ENCODE measurements around the gene IPO11.
"Not testable (repeated sequence)": the region's sequence is repeated elsewhere in the genome, so short reads cannot be mapped to it uniquely, and the experiment has no call there.

IPO11 gene

GRCh38 chr5:62496876-62497275 is 84.3 kb downstream of the IPO11 start:
- no peak overlapping the region for H3K4me3 ChIP-seq (ENCODE audit: low read depth, low read length)
- TF ChIP-seq CTCF (IDR thresholded peaks at IDR 0.05; ENCODE audit: low read depth, low read length) = no peak
- no peak for DNase-seq
- H3K36me3 ChIP-seq = peaks cover 16% of the 10 kb centered on the region
- H3K9me3 ChIP-seq = no peaks in the 10 kb centered on the region
- no peaks in the 10 kb centered on the region for H3K4me1 ChIP-seq
- H3K27me3 ChIP-seq = no peaks in the 10 kb centered on the region

GRCh38 chr5:62498961-62499360 is 86.4 kb downstream of the IPO11 start:
- DNase-seq = no peak
- TF ChIP-seq CTCF (IDR thresholded peaks at IDR 0.05; ENCODE audit: low read depth, low read length) = no peak
- no peaks in the 10 kb centered on the region for H3K27me3 ChIP-seq
- no peaks in the 10 kb centered on the region for H3K9me3 ChIP-seq
- no peak overlapping the region for H3K4me3 ChIP-seq (ENCODE audit: low read depth, low read length)
- H3K4me1 ChIP-seq = no peaks in the 10 kb centered on the region
- H3K36me3 ChIP-seq = peaks cover 16% of the 10 kb centered on the region

- TF ChIP-seq CTCF (IDR thresholded peaks at IDR 0.05; ENCODE audit: low read depth, low read length) = no peak
- peaks cover 16% of the 10 kb centered on the region for H3K36me3 ChIP-seq
- no peak overlapping the region for H3K4me3 ChIP-seq (ENCODE audit: low read depth, low read length)
- no peaks in the 10 kb centered on the region for H3K27me3 ChIP-seq
- no peaks in the 10 kb centered on the region for H3K9me3 ChIP-seq
- H3K4me1 ChIP-seq = no peaks in the 10 kb centered on the region
- no peak for DNase-seq
Measured at GRCh38 chr5:62499756-62500155, 87.2 kb downstream of the IPO11 start.

GRCh38 chr5:62502456-62503101 is 90.0 kb downstream of the IPO11 start:
- no peak for TF ChIP-seq CTCF (IDR thresholded peaks at IDR 0.05; ENCODE audit: low read depth, low read length)
- DNase-seq = no peak
- Histone ChIP-seq H3K36me3 (peaks cover 20% of the 10 kb centered on the region), H3K9me3 (no peaks in the 10 kb centered on the region), H3K27me3 (no peaks in the 10 kb centered on the region), H3K4me1 (no peaks in the 10 kb centered on the region), H3K4me3 (ENCODE audit: low read depth, low read length) (no peak overlapping the region)

GRCh38 chr5:62504129-62504528 is 91.6 kb downstream of the IPO11 start:
- H3K4me1 ChIP-seq = no peaks in the 10 kb centered on the region
- TF ChIP-seq CTCF (IDR thresholded peaks at IDR 0.05; ENCODE audit: low read depth, low read length) = no peak
- H3K27me3 ChIP-seq = no peaks in the 10 kb centered on the region
- no peak overlapping the region for H3K4me3 ChIP-seq (ENCODE audit: low read depth, low read length)
- H3K36me3 ChIP-seq = peaks cover 24% of the 10 kb centered on the region
- no peaks in the 10 kb centered on the region for H3K9me3 ChIP-seq
- no peak for DNase-seq

GRCh38 chr5:62506659-62507460 is 94.3 kb downstream of the IPO11 start:
- Histone ChIP-seq H3K27me3 (no peaks in the 10 kb centered on the region), H3K4me1 (no peaks in the 10 kb centered on the region), H3K36me3 (peaks cover 16% of the 10 kb centered on the region), H3K4me3 (ENCODE audit: low read depth, low read length) (no peak overlapping the region), H3K9me3 (no peaks in the 10 kb centered on the region)
- DNase-seq = no peak
- TF ChIP-seq CTCF (IDR thresholded peaks at IDR 0.05; ENCODE audit: low read depth, low read length) = no peak

- not testable (repeated sequence) for H3K27me3 ChIP-seq; H3K4me3 ChIP-seq (ENCODE audit: low read depth, low read length); H3K9me3 ChIP-seq; H3K4me1 ChIP-seq; DNase-seq
- H3K36me3 ChIP-seq = peaks cover 16% of the 10 kb centered on the region
Measured at GRCh38 chr5:62508760-62509159, 96.2 kb downstream of the IPO11 start.

All from BE2C (cell line).